PC-9 (cell line): ENCODE measurements around the gene RPS27.

Experiments used
- EZH2 ChIP-seq: fragments of 200-600 bp; sonication (generic); IDR thresholded peaks from 2 replicates; pipeline ENCODE4 v1.8.0; 2017; ENCODE audit warnings: antibody characterized with exemption, low read depth
- TF ChIP-seq, protein P1 (sequence below): fragments of 200-600 bp; sonication (generic); conservative IDR thresholded peaks from 2 replicates; pipeline ENCODE4 v1.6.1; 2017; ENCODE audit warnings: mixed run types, antibody characterized with exemption, mild to moderate bottlenecking, moderate library complexity

DNA sequence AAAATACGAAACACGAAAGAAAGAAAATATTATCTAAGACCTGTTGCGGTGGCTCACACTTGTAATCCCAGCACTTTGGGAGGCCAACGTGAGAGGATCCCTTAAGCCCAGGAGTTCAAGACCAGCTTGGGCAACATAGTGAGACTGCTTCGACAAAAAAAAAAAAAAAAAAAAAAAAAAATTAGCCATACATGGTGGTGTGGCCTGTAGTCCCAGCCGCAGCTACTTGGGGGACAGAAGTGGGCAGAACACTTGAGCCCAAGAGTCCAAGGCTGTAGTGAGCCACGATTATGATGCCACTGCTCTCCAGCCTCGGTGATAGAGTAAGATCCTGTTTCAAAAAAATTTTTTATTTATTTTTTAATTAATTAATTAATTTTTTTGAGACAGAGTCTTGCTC, 2.9 kb upstream of the RPS27 start:
- TF ChIP-seq, protein P1, sequence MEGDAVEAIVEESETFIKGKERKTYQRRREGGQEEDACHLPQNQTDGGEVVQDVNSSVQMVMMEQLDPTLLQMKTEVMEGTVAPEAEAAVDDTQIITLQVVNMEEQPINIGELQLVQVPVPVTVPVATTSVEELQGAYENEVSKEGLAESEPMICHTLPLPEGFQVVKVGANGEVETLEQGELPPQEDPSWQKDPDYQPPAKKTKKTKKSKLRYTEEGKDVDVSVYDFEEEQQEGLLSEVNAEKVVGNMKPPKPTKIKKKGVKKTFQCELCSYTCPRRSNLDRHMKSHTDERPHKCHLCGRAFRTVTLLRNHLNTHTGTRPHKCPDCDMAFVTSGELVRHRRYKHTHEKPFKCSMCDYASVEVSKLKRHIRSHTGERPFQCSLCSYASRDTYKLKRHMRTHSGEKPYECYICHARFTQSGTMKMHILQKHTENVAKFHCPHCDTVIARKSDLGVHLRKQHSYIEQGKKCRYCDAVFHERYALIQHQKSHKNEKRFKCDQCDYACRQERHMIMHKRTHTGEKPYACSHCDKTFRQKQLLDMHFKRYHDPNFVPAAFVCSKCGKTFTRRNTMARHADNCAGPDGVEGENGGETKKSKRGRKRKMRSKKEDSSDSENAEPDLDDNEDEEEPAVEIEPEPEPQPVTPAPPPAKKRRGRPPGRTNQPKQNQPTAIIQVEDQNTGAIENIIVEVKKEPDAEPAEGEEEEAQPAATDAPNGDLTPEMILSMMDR, result no peak
- TF ChIP-seq EZH2, result no peak
